GM12865 (cell line): ENCODE data around the gene MAP10.

ENCODE experiments used
- DNase-seq: peaks from one replicate; pipeline ENCODE4 v3.0.0; 2010; ENCODE audit warnings: low read depth
- H3K4me3 ChIP-seq: 2 replicates; pipeline ENCODE4 v1.5.1; 2011; ENCODE audit warnings: mild to moderate bottlenecking, low read depth, low read length, control low read depth
- CTCF ChIP-seq: IDR thresholded peaks from 2 replicates; pipeline ENCODE4 v1.5.1; 2011; ENCODE audit warnings: low read length, control low read depth, low read depth, inconsistent platforms; ENCODE audit not compliant: insufficient read depth; ENCODE audit errors: missing control alignments

MAP10 gene

GRCh38 chr1:232853994-232854797 lies 49.0 kb downstream of the MAP10 start:
- TF ChIP-seq CTCF, result no peak
- DNase-seq, result no peak
- no peak overlapping the region for H3K4me3 ChIP-seq

GRCh38 chr1:232854798-232855159 lies 49.6 kb downstream of the MAP10 start:
- no peak overlapping the region for H3K4me3 ChIP-seq
- TF ChIP-seq CTCF, result no peak
- no peak for DNase-seq

GRCh38 chr1:232856541-232856940 lies 51.3 kb downstream of the MAP10 start:
- DNase-seq, result no peak
- no peak for TF ChIP-seq CTCF
- no peak overlapping the region for H3K4me3 ChIP-seq
